ENCODE results near the gene RNF114.
"Not testable (repeated sequence)": the region's sequence is repeated elsewhere in the genome, so short reads cannot be mapped to it uniquely, and the experiment has no call there.

RNF114 gene

DNA sequence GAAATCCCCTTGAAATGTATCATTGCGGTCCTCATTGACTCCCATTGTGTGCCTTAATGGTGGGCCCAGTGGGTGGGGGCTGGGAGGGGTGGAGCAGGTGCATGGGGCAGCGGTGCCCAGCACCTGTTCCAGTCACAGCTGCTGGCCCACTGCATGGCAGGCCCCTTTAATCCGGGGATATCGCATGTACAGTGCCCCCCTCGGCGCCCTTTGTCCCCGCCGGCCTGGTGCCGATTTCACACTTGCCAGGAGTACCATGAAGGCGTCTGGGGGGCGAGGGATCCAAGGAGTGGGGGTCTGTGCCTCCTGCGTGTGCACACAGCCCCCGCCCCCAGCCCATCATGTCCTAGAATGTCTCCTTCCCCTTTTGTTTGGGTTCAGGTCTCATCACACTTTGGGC is 49.4 kb downstream of the RNF114 start:
- no peak for DNase-seq (ENCODE audit: low spot score)

DNA sequence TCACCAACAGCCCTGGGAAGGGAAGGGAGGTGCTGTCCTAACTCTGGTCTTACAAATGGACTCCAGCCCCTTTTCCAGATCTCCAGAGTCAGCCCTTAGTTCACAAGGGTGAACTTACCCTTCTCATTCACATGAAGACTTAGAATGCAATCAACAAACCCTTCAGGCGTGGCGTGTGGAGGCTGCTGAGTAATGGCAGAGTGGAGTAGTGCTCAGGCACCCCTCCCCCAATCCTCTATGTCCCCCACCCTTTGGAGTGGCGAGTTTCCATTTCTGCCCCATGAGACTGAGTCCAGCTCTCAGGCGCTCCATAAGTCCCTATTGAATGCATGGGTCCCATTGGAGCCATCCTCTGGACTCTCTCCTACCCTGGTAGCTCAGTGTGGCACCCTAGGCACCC is 49.9 kb downstream of the RNF114 start:
- no peak for DNase-seq (ENCODE audit: low spot score)

DNA sequence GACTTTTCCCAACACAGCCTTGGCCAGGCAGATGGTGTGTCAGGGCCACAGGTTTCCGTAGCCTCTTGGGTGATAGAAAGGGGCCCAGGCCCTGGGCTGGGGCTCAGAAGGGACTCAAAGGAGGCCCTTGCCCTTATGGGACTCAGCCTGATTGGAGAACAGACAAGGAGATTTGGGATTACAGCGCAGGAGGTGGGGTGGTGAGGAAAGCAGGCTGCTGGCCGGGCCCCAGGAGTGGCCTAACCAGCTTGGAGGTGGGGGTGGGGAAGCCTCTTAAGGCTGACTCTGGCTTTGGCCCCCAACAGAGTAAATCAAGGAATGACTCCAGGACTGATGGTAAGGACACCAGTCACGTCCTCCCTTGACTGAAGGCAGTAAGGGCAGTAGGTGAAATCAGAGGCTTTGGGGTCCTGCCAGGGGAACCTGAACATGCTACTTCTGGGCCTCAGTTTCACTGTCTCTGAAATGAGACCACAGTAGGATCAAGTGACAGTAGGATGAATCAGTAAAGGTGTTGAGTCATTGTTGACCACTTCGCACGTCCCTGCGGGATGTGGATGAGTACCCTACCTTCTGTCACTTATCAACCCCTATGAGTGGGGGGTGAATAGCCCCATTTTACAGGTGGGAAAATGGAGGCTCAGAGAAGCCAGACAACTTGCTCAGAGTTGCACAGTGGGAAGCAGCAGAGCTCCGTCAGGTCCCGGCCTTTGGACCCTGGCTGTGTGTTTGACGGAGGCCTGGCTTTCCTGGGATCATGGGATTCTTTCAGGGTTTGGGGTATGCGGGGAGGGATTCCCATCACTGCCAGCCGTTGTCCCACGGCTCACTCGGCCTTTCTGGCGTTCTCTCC is 51.0 kb downstream of the RNF114 start:
- no peak for DNase-seq (ENCODE audit: low spot score)

DNA sequence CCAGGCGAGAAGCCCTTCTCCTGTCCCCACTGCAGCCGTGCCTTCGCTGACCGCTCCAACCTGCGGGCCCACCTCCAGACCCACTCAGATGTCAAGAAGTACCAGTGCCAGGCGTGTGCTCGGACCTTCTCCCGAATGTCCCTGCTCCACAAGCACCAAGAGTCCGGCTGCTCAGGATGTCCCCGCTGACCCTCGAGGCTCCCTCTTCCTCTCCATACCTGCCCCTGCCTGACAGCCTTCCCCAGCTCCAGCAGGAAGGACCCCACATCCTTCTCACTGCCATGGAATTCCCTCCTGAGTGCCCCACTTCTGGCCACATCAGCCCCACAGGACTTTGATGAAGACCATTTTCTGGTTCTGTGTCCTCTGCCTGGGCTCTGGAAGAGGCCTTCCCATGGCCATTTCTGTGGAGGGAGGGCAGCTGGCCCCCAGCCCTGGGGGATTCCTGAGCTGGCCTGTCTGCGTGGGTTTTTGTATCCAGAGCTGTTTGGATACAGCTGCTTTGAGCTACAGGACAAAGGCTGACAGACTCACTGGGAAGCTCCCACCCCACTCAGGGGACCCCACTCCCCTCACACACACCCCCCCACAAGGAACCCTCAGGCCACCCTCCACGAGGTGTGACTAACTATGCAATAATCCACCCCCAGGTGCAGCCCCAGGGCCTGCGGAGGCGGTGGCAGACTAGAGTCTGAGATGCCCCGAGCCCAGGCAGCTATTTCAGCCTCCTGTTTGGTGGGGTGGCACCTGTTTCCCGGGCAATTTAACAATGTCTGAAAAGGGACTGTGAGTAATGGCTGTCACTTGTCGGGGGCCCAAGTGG is 51.9 kb downstream of the RNF114 start:
- DNase-seq (ENCODE audit: low spot score) = no peak

DNA sequence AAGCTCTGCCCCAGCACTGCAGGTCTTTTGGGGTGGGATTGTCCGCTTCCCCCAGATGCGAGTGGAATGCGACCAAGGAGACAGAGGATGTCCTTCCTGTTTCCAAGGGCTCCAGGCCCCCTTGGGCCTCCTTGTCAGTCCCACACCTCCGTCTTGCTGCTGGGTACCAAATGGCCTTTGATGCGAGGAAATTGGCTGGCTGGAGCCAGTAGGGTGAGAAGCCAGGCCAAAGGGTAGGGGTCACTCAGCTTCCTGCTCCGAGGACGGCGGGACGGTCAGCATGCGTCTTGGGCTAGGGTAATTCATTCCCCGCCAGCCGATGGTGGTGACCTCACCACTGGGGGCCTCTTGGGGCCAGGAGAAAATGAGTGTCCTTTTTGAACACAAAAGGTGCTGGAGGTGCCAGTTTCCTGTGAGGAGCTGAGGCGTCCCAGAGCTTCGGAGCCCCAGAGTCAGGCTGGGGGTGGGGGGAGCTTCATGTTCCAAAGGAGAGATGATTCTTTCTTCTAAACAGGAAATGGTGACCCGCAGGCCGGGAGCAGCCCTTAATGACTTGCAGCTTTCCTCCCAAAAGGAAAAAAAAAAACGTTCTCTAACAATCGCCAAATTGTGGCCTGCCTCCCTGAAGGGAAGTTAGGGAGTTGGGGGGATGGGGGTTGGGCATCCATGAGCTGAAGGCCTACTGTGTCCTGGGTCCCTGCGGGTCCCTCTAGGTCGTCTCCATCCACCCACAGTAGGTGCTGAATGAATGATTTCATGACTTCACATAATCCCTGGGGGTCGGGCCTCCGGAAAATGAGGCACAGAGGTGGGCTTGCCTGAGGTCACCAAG is 53.3 kb downstream of the RNF114 start:
- no peak for DNase-seq (ENCODE audit: low spot score)

DNA sequence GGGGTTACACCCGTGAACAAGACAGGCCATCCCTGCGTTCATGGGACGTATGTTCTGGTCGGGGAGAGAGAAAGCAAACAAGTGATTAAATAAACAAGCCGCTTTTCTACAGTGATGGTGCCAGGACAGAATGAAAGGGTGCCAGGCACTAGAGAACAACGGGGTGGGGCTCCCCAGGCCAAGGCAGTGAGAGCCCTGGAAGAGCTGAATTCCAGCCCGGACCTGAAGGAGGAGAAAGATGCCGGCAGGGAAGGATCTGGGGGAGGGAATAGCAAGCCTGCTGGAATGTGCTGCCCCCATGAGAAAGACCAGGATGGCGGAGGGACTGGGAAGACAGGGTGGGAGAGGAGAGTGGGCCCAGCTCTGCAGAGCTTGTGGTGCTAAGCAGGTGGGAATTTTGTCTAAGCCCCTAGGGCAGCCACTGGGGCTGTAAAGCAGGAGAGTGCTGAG is 54.1 kb downstream of the RNF114 start:
- DNase-seq (ENCODE audit: low spot score) = no peak

DNA sequence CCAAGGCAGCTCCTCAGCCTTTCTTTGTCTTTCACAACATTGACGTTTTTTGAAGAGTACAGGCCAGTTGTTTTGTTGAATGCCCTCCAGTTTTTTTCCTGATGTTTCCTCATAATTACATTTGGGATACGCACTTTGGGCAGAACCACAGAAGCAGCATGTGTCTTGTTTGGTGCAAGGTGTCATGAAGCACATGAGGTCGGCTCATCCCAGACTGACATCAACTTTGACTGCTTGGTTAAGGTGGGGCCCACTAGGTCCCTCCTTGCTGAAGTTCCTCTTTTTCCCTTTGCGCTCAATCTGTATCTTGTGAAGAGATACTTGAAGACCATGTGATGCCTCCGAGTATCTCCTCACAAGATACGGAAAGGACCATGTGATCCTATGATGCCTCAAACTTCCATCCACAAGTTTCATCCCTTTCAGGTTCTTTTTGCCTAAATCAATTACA is 57.1 kb downstream of the RNF114 start:
- DNase-seq (ENCODE audit: low spot score) = no peak

DNA sequence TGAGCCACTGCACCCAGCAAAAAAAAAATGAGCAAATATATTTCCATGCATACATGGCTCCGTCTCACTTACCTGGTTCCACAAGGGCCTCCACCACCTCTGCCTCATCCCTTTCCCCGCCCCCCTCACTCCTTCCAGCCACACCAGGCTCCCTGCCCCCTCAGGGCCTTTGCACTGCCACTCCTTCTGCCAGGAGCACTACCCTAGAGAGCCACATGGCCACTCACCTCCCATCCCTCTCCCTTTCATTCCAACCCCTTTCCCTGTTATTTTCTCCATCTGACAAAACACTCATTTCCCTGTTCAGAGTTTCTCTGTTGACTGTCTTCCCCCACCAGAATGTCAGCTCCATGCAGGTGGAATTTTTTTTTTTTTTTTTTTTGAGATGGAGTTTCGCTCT is 59.4 kb downstream of the RNF114 start:
- DNase-seq (ENCODE audit: low spot score) = no peak

DNA sequence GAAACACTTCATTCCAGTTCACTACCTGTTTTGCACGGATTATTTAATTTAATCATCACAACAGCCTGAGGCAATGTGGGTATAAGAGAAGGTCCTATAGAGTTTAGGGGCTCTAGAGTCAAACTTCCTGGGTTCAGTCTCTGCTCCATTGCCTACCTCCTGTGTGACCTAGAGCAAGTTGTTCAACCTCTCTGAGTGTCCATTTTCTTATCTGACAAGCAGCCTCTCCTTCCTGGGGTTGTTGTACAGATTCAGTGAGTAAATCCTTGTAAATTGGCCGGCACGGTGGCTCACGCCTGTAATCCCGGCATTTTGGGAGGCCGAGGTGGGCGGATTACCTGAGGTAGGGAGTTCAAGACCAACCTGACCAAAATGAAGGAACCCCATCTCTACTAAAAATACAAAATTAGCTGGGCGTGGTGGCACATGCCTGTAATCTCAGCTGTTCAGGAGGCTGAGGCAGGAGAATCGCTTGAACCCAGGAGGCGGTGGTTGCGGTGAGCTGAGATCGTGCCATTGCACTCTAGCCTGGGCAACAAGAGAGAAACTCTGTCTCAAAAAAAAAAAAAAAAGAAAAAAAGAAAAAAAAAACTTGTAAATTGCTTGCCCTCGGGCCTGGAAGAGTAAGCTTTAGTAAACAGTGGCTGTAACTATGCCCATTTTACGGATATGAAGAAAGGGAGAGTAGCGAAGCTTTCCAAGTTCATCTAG is 62.4 kb downstream of the RNF114 start:
- DNase-seq (ENCODE audit: low spot score) = not testable (repeated sequence)

DNA sequence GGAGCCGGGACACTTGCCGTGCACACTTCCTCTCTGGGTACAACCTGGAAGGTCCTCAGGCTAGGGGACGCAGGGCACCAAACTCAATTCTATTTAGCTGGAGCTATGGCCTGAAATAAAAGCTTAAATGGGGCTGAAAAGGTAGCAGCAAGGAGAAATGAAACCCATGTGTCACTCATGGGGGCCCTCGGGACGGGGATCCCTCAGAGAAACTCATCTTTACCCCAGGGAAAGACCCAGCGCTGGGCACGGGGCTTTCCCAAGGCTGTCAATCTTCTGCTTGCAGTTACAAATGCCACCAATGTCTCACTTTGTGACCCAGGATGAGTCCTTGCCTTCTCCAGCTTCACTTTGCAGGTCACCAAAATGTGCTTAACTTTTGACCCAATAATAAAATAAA is 63.1 kb downstream of the RNF114 start:
- DNase-seq (ENCODE audit: low spot score) = no peak

DNA sequence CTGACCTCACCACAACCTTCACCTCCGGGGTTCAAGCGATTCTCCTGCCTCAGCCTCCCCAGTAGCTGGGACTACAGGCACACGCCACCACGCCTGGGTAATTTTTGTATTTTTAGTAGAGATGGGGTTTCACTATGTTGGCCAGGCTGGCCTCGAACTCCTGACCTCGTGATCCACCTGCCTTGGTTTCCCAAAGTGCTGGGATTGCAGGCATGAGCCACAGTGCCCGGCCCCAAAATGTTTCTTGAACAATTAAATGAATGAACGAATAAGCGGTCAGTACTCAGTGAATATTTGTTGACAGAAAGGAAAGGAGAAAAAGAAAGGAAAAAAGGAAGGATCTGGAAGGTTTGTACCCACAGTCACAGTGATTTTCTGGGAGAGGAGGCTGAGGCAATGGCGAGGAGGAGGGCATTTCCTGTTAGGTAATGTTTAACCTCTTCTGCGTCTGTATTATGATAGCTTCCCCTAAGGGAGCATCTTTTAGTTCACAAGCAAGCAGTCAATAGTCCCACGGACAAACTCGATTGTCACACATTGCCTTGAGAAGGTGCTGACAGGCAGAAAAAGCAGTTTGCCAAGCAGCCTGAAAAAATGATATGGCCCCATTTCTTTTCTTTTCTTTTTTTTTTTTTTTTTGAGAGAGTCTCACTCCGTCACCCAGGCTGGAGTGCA is 64.5 kb downstream of the RNF114 start:
- not testable (repeated sequence) for DNase-seq (ENCODE audit: low spot score)

DNA sequence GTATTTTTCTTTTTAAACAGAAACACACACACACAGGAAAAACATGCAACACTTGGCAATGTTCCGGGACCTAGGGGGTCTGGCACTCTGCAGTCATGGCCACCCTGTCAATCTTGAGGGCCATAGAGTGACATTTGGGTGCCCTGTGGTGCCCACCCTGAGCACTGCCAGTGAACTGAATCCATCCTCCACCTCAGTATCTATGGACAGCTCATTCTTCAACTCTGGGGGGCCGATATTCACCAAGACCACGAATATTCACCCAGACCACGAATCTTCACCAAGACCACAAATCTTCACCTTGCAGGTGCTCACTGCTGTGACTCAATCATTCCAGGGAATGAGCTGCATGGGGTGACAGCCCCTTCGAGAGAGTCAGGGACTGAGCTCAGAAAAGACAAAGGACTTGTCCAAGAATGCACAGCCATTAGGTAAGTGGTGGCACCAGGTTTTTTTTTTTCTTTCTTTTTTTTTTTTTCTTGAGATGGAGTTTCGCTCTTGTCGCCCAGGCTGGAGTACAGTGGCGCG is 65.7 kb downstream of the RNF114 start:
- DNase-seq (ENCODE audit: low spot score) = no peak

DNA sequence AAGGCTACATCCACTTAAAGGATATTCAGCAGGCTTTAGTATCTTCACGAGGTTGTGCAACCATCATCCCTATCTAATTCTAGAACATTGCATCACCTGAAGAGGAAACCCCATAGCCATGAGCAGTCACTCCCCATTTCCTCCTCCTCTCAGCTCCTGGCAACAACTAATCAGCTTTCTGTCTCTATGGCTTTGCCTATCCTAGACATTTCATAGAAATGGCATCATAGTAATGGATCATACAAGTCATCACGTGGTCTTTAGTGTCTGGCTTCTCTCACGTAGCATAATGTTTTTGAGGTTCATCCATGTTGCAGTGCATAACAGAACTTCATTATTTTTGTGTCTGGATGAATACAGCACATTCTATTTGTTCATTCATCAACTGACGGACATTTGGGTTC is 67.1 kb downstream of the RNF114 start:
- no peak for DNase-seq (ENCODE audit: low spot score)

All from LoVo (cell line).